Heart left ventricle (tissue), 13 donors: ENCODE results near the gene OR52E2.

Source experiments
- CTCF ChIP-seq, 12 donors: fragments of 200-600 bp; sonication (generic) in 4 of 12; IDR thresholded peaks; one replicate each; pipeline versions ENCODE4 v1.5.0 to v1.8.0; 2018 to 2022; ENCODE audit warnings: antibody characterized with exemption in 12 of 12, mild to moderate bottlenecking in 5 of 12
- POLR2A ChIP-seq, 2 donors: fragments of 450-650 bp; IDR thresholded peaks; one replicate each; pipeline ENCODE4 v1.6.1; 2017; ENCODE audit warnings: antibody characterized with exemption in 2 of 2, mild to moderate bottlenecking in 2 of 2, moderate library complexity in 2 of 2
- donor health status: ischemic (EF 13 %, LVEDD 7.1; RV severe dilation, severe dysfunction).
- donor health status: DM: no; HTN: yes; CAD: no.
- donor health status: DM: no; HTN: no; CAD: no.
- donor health status: ischemic (EF 25% LVEDD 6.9; RV normal size, moderate dysfunction).
- donor health status: ischemic (EF 25% LVEDD 5.7; RV mildly dilated, moderate dysfunction).
- donor health status: ischemic (EF 35%, LVEDD 5.7; RV mildly dilated, moderate dysfunction).
- donor health status: nonischemic (EF 11% LVEDD 7.7; RV severe dilation, severe dysfunction).
- donor health status: DM: yes; HTN: yes; CAD: no.
- donor health status: PGD.
- donor health status: ischemic (EF 29% LVEDD 5.4; RV normal size, mild dysfunction).
- donor health status: nonischemic (EF 23%, LVEDD 6.1; RV moderate dilation, normal function).

- TF ChIP-seq POLR2A (IDR thresholded peaks at IDR 0.05) (no peak), CTCF (IDR thresholded peaks at IDR 0.05) (no peak)
Measured at GRCh38 chr11:5036669-5037068, 22.8 kb downstream of the OR52E2 start.
